VCaP (cell line): ENCODE data around the gene DPYSL4.

Experiments used
- H3K27ac ChIP-seq: fragments of 450-650 bp; 2 replicates; pipeline ENCODE4 v1.5.1; 2017
- CTCF ChIP-seq: fragments of 450-650 bp; conservative IDR thresholded peaks from 2 replicates; pipeline ENCODE4 v1.5.1; 2017; ENCODE audit warnings: mild to moderate bottlenecking, moderate library complexity

DPYSL4 gene

GRCh38 chr10:132243626-132244025, 56.9 kb downstream of the DPYSL4 start:
- no peak for TF ChIP-seq CTCF
- H3K27ac ChIP-seq = no peak overlapping the region

GRCh38 chr10:132245056-132245455, 58.3 kb downstream of the DPYSL4 start:
- TF ChIP-seq CTCF = no peak
- H3K27ac ChIP-seq = no peak overlapping the region

GRCh38 chr10:132246296-132246695, 59.5 kb downstream of the DPYSL4 start:
- no peak for TF ChIP-seq CTCF

GRCh38 chr10:132247943-132248342, 61.2 kb downstream of the DPYSL4 start:
- no peak overlapping the region for H3K27ac ChIP-seq
- no peak for TF ChIP-seq CTCF

More at GRCh38 chr10:132246296-132246695, 59.5 kb downstream of the DPYSL4 start:
- H3K27ac ChIP-seq = no peak overlapping the region

- no peak overlapping the region for H3K27ac ChIP-seq
- TF ChIP-seq CTCF = no peak
These were observed 61.9 kb downstream of the DPYSL4 start for GRCh38 chr10:132248455-132249225.

GRCh38 chr10:132249226-132249724, 62.5 kb downstream of the DPYSL4 start:
- H3K27ac ChIP-seq = no peak overlapping the region
- no peak for TF ChIP-seq CTCF

- no peak for TF ChIP-seq CTCF
- no peak overlapping the region for H3K27ac ChIP-seq
These were observed 63.2 kb downstream of the DPYSL4 start for GRCh38 chr10:132249824-132250375.
